Cardiac septum (tissue), 1 donor: ENCODE data around the gene RBM44. TPM values are rescaled to one million over a fixed set of nuclear protein-coding genes. Genes with fewer than 3 reads are reported as not detected.
"Not testable (repeated sequence)": the region's sequence is repeated elsewhere in the genome, so short reads cannot be mapped to it uniquely, and the experiment has no call there.

Source experiments
- DNase-seq: peaks from one replicate; pipeline ENCODE4 v3.0.0-alpha.2; 2020; ENCODE audit warnings: low spot score
- intact Hi-C: fragments of 100-400 bp; cut with DNase I; formaldehyde crosslinking; loops from one replicate; pipeline ENCODE4 v1.14.0; 2022
- total RNA-seq: library from RNA; stranded (reverse); fragmentation: NEBNext Ultra II Directional; extraction: Animal tissue kit (Norgen Biotek cat#: 25700); gene quantifications from one replicate; pipeline ENCODE4 v1.2.1, GENCODE V29; 2021
- donor health status: DM: no; HTN: no; CAD: no.

RBM44 gene
- total RNA-seq, 1 donor from 2014 or later: 0.81 TPM

- intact Hi-C loops: no loop called here
- DNase-seq: no peak
These were observed 24.8 kb upstream of the RBM44 start for GRCh38 chr2:237773826-237774225.

- intact Hi-C loops: no loop called here
- no peak for DNase-seq
These were observed 23.6 kb upstream of the RBM44 start for GRCh38 chr2:237774811-237775553.

- no peak for DNase-seq
- intact Hi-C loops: no loop called here
These were observed 19.1 kb upstream of the RBM44 start for GRCh38 chr2:237779521-237779920.

- no peak for DNase-seq
- intact Hi-C loops: no loop called here
These were observed 16.4 kb upstream of the RBM44 start for GRCh38 chr2:237782181-237782580.

- DNase-seq, intact Hi-C loops: not testable (repeated sequence)
These were observed 14.9 kb upstream of the RBM44 start for GRCh38 chr2:237783678-237784077.

- intact Hi-C loops: no loop called here
- DNase-seq: no peak
These were observed 11.6 kb upstream of the RBM44 start for GRCh38 chr2:237786936-237787335.

GRCh38 chr2:237790353-237790752 is 8.2 kb upstream of the RBM44 start:
- intact Hi-C loops: no loop called here
- no peak for DNase-seq

GRCh38 chr2:237791977-237792727 is 6.4 kb upstream of the RBM44 start:
- DNase-seq: no peak
- intact Hi-C loops: no loop called here

GRCh38 chr2:237797253-237797652 is 1.3 kb upstream of the RBM44 start:
- intact Hi-C loops: no loop called here
- DNase-seq: no peak

- intact Hi-C loops: no loop called here
- no peak for DNase-seq
These were observed 465 bp downstream of the RBM44 start for GRCh38 chr2:237799060-237799428.

- DNase-seq: no peak
- intact Hi-C loops: no loop called here
These were observed 2.9 kb downstream of the RBM44 start for GRCh38 chr2:237801466-237801865.

- no peak for DNase-seq
- intact Hi-C loops: no loop called here
These were observed 7.8 kb downstream of the RBM44 start for GRCh38 chr2:237806334-237806733.

GRCh38 chr2:237815637-237816036 is 17.1 kb downstream of the RBM44 start:
- no peak for DNase-seq

GRCh38 chr2:237816531-237816930 is 18.0 kb downstream of the RBM44 start:
- DNase-seq: no peak
- intact Hi-C loops: no loop called here

More at GRCh38 chr2:237815637-237816036, 17.1 kb downstream of the RBM44 start:
- intact Hi-C loops: no loop called here

GRCh38 chr2:237818066-237818473 is 19.5 kb downstream of the RBM44 start:
- no peak for DNase-seq
- intact Hi-C loops: no loop called here

- no peak for DNase-seq
- intact Hi-C loops: no loop called here
These were observed 20.7 kb downstream of the RBM44 start for GRCh38 chr2:237819231-237819630.

- intact Hi-C loops: no loop called here
- no peak for DNase-seq
These were observed 21.8 kb downstream of the RBM44 start for GRCh38 chr2:237820421-237820820.

- intact Hi-C loops: no loop called here
- no peak for DNase-seq
These were observed 25.0 kb downstream of the RBM44 start for GRCh38 chr2:237823544-237823943.

GRCh38 chr2:237824085-237824484 is 25.5 kb downstream of the RBM44 start:
- intact Hi-C loops: no loop called here
- DNase-seq: no peak

GRCh38 chr2:237827421-237827987 is 28.9 kb downstream of the RBM44 start:
- no peak for DNase-seq
- intact Hi-C loops: no loop called here

GRCh38 chr2:237830522-237830921 is 31.9 kb downstream of the RBM44 start:
- intact Hi-C loops: no loop called here
- DNase-seq: no peak
